ENCODE results near the gene RABGAP1L.

- no peak for TF ChIP-seq CTCF (IDR thresholded peaks at IDR 0.05)
- no peak for TF ChIP-seq POLR2A (IDR thresholded peaks at IDR 0.05)
Measured at GRCh38 chr1:174401075-174401474, 241.8 kb downstream of the RABGAP1L start.

Measured in right lobe of liver (tissue), 4 donors.